ENCODE measurements around the gene SEPHS1. TPM values are rescaled to one million over a fixed set of nuclear protein-coding genes. Genes with fewer than 3 reads are reported as not detected.
"Not testable (repeated sequence)": the region's sequence is repeated elsewhere in the genome, so short reads cannot be mapped to it uniquely, and the experiment has no call there.

SEPHS1 gene
- total RNA-seq, 1 donor from 2014 or later = 25.1 TPM

GRCh38 chr10:13383399-13383761 lies 35.3 kb upstream of the SEPHS1 start:
- H3K27ac ChIP-seq (ENCODE audit: low read depth, low read length) = no peak overlapping the region

GRCh38 chr10:13382703-13383398 lies 34.8 kb upstream of the SEPHS1 start:
- H3K27me3 ChIP-seq (ENCODE audit: control insufficient read depth in 3 of 3, insufficient read depth in 3 of 3, low read length in 3 of 3) = peaks cover 26 to 40% (median 29%) of the 10 kb centered on the region in 3 donors
- H3K36me3 ChIP-seq (ENCODE audit: control insufficient read depth in 3 of 3, insufficient read depth in 3 of 3, low read length in 3 of 3) = no peaks in the 10 kb centered on the region
- peak overlapping the region; percentile 36 to 60 (median 59) for H3K4me3 ChIP-seq (ENCODE audit: low read length in 3 of 3)
- H3K9ac ChIP-seq (ENCODE audit: low read depth in 1 of 3, low read length in 3 of 3) = peak overlapping the region in 2 of 3 donors; percentile 32 to 54
- peaks cover 5 to 9% (median 6%) of the 10 kb centered on the region in 3 donors for H3K4me1 ChIP-seq (ENCODE audit: control insufficient read depth in 3 of 3, insufficient read depth in 3 of 3, low read length in 3 of 3)
- H3K27ac ChIP-seq (ENCODE audit: low read depth, low read length) = no peak overlapping the region
- no peaks in the 10 kb centered on the region for H3K9me3 ChIP-seq (ENCODE audit: control insufficient read depth in 3 of 3, low read length in 3 of 3)

More at GRCh38 chr10:13383399-13383761, 35.3 kb upstream of the SEPHS1 start:
- Histone ChIP-seq H3K27me3 (ENCODE audit: control insufficient read depth in 3 of 3, insufficient read depth in 3 of 3, low read length in 3 of 3) (peaks cover 26 to 40% (median 29%) of the 10 kb centered on the region in 3 donors), H3K4me3 (ENCODE audit: low read length in 3 of 3) (peak overlapping the region; percentile 36 to 60 (median 59)), H3K4me1 (ENCODE audit: control insufficient read depth in 3 of 3, insufficient read depth in 3 of 3, low read length in 3 of 3) (peaks cover 5 to 9% (median 6%) of the 10 kb centered on the region in 3 donors), H3K36me3 (ENCODE audit: control insufficient read depth in 3 of 3, insufficient read depth in 3 of 3, low read length in 3 of 3) (no peaks in the 10 kb centered on the region), H3K9ac (ENCODE audit: low read depth in 1 of 3, low read length in 3 of 3) (peak overlapping the region in 2 of 3 donors; percentile 32 to 54), H3K9me3 (ENCODE audit: control insufficient read depth in 3 of 3, low read length in 3 of 3) (no peaks in the 10 kb centered on the region)

DNA sequence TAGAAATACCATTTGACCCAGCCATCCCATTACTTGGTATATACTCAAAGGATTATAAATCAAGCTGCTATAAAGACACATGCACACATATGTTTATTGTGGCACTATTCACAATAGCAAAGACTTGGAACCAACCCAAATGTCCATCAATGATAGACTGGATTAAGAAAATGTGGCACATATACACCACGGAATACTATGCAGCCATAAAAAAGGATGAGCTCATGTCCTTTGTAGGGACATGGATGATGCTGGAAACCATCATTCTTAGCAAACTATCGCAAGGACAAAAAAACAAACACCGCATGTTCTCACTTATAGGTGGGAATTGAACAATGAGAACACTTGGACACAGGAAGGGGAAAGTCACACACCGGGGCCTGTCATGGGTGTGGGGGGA lies 31.0 kb upstream of the SEPHS1 start:
- not testable (repeated sequence) for H3K27ac ChIP-seq (ENCODE audit: low read depth, low read length); H3K9me3 ChIP-seq (ENCODE audit: control insufficient read depth in 3 of 3, low read length in 3 of 3); H3K4me3 ChIP-seq (ENCODE audit: low read length in 3 of 3); H3K4me1 ChIP-seq (ENCODE audit: control insufficient read depth in 3 of 3, insufficient read depth in 3 of 3, low read length in 3 of 3); H3K9ac ChIP-seq (ENCODE audit: low read depth in 1 of 3, low read length in 3 of 3); H3K36me3 ChIP-seq (ENCODE audit: control insufficient read depth in 3 of 3, insufficient read depth in 3 of 3, low read length in 3 of 3)
- H3K27me3 ChIP-seq (ENCODE audit: control insufficient read depth in 3 of 3, insufficient read depth in 3 of 3, low read length in 3 of 3) = peaks cover 18 to 31% (median 20%) of the 10 kb centered on the region in 3 donors

DNA sequence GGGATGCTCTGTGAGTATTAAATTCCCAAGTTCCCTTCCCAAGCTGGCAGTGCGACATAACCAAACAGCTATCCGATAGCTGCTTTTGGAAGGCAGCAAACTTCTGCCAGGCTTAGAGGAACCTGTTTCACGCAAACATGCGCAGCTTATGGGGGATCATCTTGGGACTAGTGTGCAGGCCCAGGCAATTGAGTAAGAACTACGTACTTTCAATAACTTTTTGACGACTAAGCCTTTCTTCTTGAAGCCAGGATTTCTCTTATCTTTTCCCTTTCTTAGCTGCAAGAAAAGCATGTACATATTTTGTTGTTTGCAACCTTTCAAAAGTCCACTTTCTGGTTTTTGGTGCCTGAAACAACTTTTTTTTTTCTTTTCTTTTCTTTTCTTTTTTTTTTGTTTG lies 28.7 kb upstream of the SEPHS1 start:
- H3K27me3 ChIP-seq (ENCODE audit: control insufficient read depth in 3 of 3, insufficient read depth in 3 of 3, low read length in 3 of 3) = peaks cover 2 to 13% (median 10%) of the 10 kb centered on the region in 3 donors
- no peak overlapping the region for H3K4me3 ChIP-seq (ENCODE audit: low read length in 3 of 3)
- no peaks in the 10 kb centered on the region for H3K9me3 ChIP-seq (ENCODE audit: control insufficient read depth in 3 of 3, low read length in 3 of 3)
- H3K9ac ChIP-seq (ENCODE audit: low read depth in 1 of 3, low read length in 3 of 3) = no peak overlapping the region
- no peaks in the 10 kb centered on the region for H3K36me3 ChIP-seq (ENCODE audit: control insufficient read depth in 3 of 3, insufficient read depth in 3 of 3, low read length in 3 of 3)
- H3K27ac ChIP-seq (ENCODE audit: low read depth, low read length) = no peak overlapping the region
- H3K4me1 ChIP-seq (ENCODE audit: control insufficient read depth in 3 of 3, insufficient read depth in 3 of 3, low read length in 3 of 3) = no peaks in the 10 kb centered on the region

DNA sequence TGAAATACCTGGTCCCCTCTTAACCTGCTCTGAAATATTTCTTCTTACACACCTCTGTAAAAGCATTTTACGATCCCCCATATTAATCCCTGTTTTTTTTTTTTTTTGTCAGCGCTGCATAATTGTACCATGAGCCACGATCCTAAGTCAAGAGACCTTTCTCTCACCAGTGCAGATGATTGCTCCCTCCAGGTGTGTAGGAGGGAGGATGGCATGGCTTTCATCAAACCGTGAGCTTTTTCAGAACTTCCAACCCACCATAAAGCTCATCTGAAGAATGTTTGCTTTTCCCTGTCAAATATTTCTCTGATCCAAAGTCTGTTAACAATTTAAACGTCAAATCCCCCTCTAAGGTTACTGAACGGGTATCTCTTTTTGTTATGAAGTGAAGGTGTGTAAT lies 28.2 kb upstream of the SEPHS1 start:
- H3K36me3 ChIP-seq (ENCODE audit: control insufficient read depth in 3 of 3, insufficient read depth in 3 of 3, low read length in 3 of 3) = no peaks in the 10 kb centered on the region
- H3K9ac ChIP-seq (ENCODE audit: low read depth in 1 of 3, low read length in 3 of 3) = no peak overlapping the region

DNA sequence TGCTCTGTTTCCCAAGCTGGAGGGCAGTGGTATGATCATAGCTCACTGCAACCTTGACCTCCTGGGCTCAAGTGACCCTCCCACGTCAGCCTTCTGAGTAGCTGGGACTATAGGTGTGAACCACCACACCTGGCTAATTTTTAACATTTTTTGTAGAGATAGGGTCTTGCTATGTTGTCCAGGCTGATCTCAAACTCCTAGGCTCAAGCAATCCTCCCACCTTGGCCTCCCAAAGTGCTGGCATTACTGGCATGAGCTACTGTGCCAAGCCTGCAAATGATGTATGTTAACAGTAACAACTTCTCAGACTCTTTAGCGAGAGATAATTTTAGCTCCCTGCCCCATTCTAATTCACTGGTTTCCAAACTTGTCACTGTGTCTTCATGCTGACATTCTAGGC lies 27.7 kb upstream of the SEPHS1 start:
- Histone ChIP-seq H3K36me3 (ENCODE audit: control insufficient read depth in 3 of 3, insufficient read depth in 3 of 3, low read length in 3 of 3) (no peaks in the 10 kb centered on the region), H3K4me3 (ENCODE audit: low read length in 3 of 3) (no peak overlapping the region), H3K9me3 (ENCODE audit: control insufficient read depth in 3 of 3, low read length in 3 of 3) (no peaks in the 10 kb centered on the region)

More for the DNA sequence above, 28.2 kb upstream of the SEPHS1 start:
- Histone ChIP-seq H3K4me1 (ENCODE audit: control insufficient read depth in 3 of 3, insufficient read depth in 3 of 3, low read length in 3 of 3) (no peaks in the 10 kb centered on the region), H3K4me3 (ENCODE audit: low read length in 3 of 3) (no peak overlapping the region), H3K27ac (ENCODE audit: low read depth, low read length) (no peak overlapping the region), H3K9me3 (ENCODE audit: control insufficient read depth in 3 of 3, low read length in 3 of 3) (no peaks in the 10 kb centered on the region), H3K27me3 (ENCODE audit: control insufficient read depth in 3 of 3, insufficient read depth in 3 of 3, low read length in 3 of 3) (peaks cover 0 to 10% (median 5%) of the 10 kb centered on the region in 3 donors)

GRCh38 chr10:13373644-13374043 lies 25.6 kb upstream of the SEPHS1 start:
- no peaks in the 10 kb centered on the region for H3K9me3 ChIP-seq (ENCODE audit: control insufficient read depth in 3 of 3, low read length in 3 of 3)

More for the DNA sequence above, 27.7 kb upstream of the SEPHS1 start:
- Histone ChIP-seq H3K9ac (ENCODE audit: low read depth in 1 of 3, low read length in 3 of 3) (no peak overlapping the region), H3K27ac (ENCODE audit: low read depth, low read length) (no peak overlapping the region), H3K4me1 (ENCODE audit: control insufficient read depth in 3 of 3, insufficient read depth in 3 of 3, low read length in 3 of 3) (no peaks in the 10 kb centered on the region), H3K27me3 (ENCODE audit: control insufficient read depth in 3 of 3, insufficient read depth in 3 of 3, low read length in 3 of 3) (peaks cover 0 to 8% (median 3%) of the 10 kb centered on the region in 3 donors)

GRCh38 chr10:13372524-13372923 lies 24.4 kb upstream of the SEPHS1 start:
- no peak overlapping the region for H3K27ac ChIP-seq (ENCODE audit: low read depth, low read length)
- no peak overlapping the region for H3K4me3 ChIP-seq (ENCODE audit: low read length in 3 of 3)
- H3K4me1 ChIP-seq (ENCODE audit: control insufficient read depth in 3 of 3, insufficient read depth in 3 of 3, low read length in 3 of 3) = no peaks in the 10 kb centered on the region
- H3K9me3 ChIP-seq (ENCODE audit: control insufficient read depth in 3 of 3, low read length in 3 of 3) = no peaks in the 10 kb centered on the region
- H3K27me3 ChIP-seq (ENCODE audit: control insufficient read depth in 3 of 3, insufficient read depth in 3 of 3, low read length in 3 of 3) = no peaks in the 10 kb centered on the region
- no peak overlapping the region for H3K9ac ChIP-seq (ENCODE audit: low read depth in 1 of 3, low read length in 3 of 3)
- no peaks in the 10 kb centered on the region for H3K36me3 ChIP-seq (ENCODE audit: control insufficient read depth in 3 of 3, insufficient read depth in 3 of 3, low read length in 3 of 3)

More at GRCh38 chr10:13373644-13374043, 25.6 kb upstream of the SEPHS1 start:
- Histone ChIP-seq H3K9ac (ENCODE audit: low read depth in 1 of 3, low read length in 3 of 3) (no peak overlapping the region), H3K27ac (ENCODE audit: low read depth, low read length) (no peak overlapping the region), H3K36me3 (ENCODE audit: control insufficient read depth in 3 of 3, insufficient read depth in 3 of 3, low read length in 3 of 3) (no peaks in the 10 kb centered on the region), H3K27me3 (ENCODE audit: control insufficient read depth in 3 of 3, insufficient read depth in 3 of 3, low read length in 3 of 3) (no peaks in the 10 kb centered on the region), H3K4me3 (ENCODE audit: low read length in 3 of 3) (no peak overlapping the region), H3K4me1 (ENCODE audit: control insufficient read depth in 3 of 3, insufficient read depth in 3 of 3, low read length in 3 of 3) (no peaks in the 10 kb centered on the region)

DNA sequence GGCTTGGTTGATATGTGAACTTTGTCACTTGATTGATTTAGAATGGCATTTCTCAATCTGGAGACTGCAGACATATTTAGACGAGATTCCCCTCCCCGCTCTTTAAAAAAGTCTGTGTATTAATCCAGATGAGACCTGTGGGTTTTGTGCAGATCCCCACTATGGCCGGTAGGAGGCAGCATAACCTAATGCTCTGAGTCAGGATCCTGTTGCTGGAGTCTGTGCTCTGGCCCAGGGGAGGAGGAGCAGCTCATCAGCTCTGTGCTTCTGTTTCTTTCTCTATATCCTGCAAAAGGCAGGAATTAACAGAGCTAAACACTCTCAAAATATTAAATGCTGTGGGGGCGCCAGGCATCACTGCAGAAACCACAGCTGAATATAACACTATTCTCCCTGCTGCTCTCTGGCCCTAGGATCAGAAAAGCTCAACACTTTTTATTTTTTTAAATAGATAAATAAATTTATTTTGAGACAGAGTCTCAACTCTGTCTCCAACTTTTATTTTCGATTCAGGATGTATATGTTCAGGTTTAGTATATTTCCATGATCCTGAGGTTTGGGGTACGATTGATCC lies 23.9 kb upstream of the SEPHS1 start:
- Histone ChIP-seq H3K27ac (ENCODE audit: low read depth, low read length) (no peak overlapping the region), H3K9me3 (ENCODE audit: control insufficient read depth in 3 of 3, low read length in 3 of 3) (no peaks in the 10 kb centered on the region), H3K9ac (ENCODE audit: low read depth in 1 of 3, low read length in 3 of 3) (no peak overlapping the region), H3K36me3 (ENCODE audit: control insufficient read depth in 3 of 3, insufficient read depth in 3 of 3, low read length in 3 of 3) (no peaks in the 10 kb centered on the region), H3K27me3 (ENCODE audit: control insufficient read depth in 3 of 3, insufficient read depth in 3 of 3, low read length in 3 of 3) (no peaks in the 10 kb centered on the region), H3K4me3 (ENCODE audit: low read length in 3 of 3) (no peak overlapping the region), H3K4me1 (ENCODE audit: control insufficient read depth in 3 of 3, insufficient read depth in 3 of 3, low read length in 3 of 3) (no peaks in the 10 kb centered on the region)

DNA sequence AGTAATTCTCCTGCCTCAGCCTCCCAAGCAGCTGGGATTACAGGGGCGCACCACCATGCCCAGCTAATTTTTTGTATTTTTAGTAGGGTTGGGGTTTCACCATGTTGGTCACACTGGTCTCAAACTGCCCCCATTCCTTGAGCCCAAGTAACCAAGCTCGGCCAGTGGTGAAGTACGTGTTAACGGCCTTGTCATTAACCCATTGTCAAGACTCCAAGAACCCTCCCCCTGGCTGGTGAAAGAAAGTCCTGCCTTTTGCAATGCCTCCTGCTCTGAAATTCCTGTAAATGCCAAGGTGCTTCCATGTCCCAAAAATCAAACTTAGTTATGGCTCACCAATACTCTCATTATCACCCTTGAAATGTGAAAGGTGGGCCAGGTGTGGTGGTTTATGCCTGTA lies 18.8 kb upstream of the SEPHS1 start:
- Histone ChIP-seq H3K9me3 (ENCODE audit: control insufficient read depth in 3 of 3, low read length in 3 of 3) (no peaks in the 10 kb centered on the region), H3K9ac (ENCODE audit: low read depth in 1 of 3, low read length in 3 of 3) (no peak overlapping the region), H3K4me1 (ENCODE audit: control insufficient read depth in 3 of 3, insufficient read depth in 3 of 3, low read length in 3 of 3) (no peaks in the 10 kb centered on the region), H3K27ac (ENCODE audit: low read depth, low read length) (no peak overlapping the region), H3K36me3 (ENCODE audit: control insufficient read depth in 3 of 3, insufficient read depth in 3 of 3, low read length in 3 of 3) (no peaks in the 10 kb centered on the region), H3K4me3 (ENCODE audit: low read length in 3 of 3) (no peak overlapping the region), H3K27me3 (ENCODE audit: control insufficient read depth in 3 of 3, insufficient read depth in 3 of 3, low read length in 3 of 3) (no peaks in the 10 kb centered on the region)

Measured in skeletal muscle tissue (tissue), 4 donors.